ENCODE results near the gene MINPP1.

DNA sequence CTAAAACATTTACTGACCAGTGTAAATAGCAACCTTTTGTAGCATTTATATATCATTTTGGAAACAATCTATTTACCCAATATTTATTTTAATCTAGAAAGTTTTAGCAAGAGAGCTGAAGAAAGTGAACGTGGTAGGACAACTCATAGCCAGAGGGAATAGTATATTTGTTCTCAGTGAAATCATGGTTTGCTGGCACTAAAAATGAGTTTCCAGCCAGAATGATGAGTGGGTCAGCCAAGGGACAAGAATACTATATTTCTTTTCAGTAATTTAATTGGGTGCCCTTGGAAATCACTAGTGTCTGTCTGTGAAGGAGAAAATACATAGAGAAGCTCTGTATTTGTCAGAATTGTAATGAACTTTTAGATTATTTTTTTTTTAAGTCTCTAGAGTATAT is 74.9 kb downstream of the MINPP1 start:
- TF ChIP-seq, protein P1, sequence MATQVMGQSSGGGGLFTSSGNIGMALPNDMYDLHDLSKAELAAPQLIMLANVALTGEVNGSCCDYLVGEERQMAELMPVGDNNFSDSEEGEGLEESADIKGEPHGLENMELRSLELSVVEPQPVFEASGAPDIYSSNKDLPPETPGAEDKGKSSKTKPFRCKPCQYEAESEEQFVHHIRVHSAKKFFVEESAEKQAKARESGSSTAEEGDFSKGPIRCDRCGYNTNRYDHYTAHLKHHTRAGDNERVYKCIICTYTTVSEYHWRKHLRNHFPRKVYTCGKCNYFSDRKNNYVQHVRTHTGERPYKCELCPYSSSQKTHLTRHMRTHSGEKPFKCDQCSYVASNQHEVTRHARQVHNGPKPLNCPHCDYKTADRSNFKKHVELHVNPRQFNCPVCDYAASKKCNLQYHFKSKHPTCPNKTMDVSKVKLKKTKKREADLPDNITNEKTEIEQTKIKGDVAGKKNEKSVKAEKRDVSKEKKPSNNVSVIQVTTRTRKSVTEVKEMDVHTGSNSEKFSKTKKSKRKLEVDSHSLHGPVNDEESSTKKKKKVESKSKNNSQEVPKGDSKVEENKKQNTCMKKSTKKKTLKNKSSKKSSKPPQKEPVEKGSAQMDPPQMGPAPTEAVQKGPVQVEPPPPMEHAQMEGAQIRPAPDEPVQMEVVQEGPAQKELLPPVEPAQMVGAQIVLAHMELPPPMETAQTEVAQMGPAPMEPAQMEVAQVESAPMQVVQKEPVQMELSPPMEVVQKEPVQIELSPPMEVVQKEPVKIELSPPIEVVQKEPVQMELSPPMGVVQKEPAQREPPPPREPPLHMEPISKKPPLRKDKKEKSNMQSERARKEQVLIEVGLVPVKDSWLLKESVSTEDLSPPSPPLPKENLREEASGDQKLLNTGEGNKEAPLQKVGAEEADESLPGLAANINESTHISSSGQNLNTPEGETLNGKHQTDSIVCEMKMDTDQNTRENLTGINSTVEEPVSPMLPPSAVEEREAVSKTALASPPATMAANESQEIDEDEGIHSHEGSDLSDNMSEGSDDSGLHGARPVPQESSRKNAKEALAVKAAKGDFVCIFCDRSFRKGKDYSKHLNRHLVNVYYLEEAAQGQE (IDR thresholded peaks at IDR 0.05; ENCODE audit: low read depth, low read length): no peak
- TF ChIP-seq RAD21 (IDR thresholded peaks at IDR 0.05; ENCODE audit: low read length) (no peak), EP300 (IDR thresholded peaks at IDR 0.05; ENCODE audit: borderline replicate concordance in 1 of 2, low read depth in 1 of 2, low read length in 1 of 2) (no peak), CHD2 (IDR thresholded peaks at IDR 0.05; ENCODE audit: low read length, partially characterized antibody) (no peak), RFX5 (IDR thresholded peaks at IDR 0.05; ENCODE audit: low read length) (no peak), NFIC (IDR thresholded peaks at IDR 0.05; ENCODE audit: borderline replicate concordance) (no peak), YY1 (IDR thresholded peaks at IDR 0.05; ENCODE audit: low read depth) (no peak)
- TF ChIP-seq, protein P2, sequence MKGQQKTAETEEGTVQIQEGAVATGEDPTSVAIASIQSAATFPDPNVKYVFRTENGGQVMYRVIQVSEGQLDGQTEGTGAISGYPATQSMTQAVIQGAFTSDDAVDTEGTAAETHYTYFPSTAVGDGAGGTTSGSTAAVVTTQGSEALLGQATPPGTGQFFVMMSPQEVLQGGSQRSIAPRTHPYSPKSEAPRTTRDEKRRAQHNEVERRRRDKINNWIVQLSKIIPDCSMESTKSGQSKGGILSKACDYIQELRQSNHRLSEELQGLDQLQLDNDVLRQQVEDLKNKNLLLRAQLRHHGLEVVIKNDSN (IDR thresholded peaks at IDR 0.05; ENCODE audit: borderline replicate concordance, low read depth): no peak

Data from SK-N-SH (cell line).